NCI-H524 (cell line): ENCODE data around the gene COMMD3.
A peak's percentile ranks its signal among the peaks of the same experiment; 100 is the strongest.
"Not testable (repeated sequence)": the region's sequence is repeated elsewhere in the genome, so short reads cannot be mapped to it uniquely, and the experiment has no call there.

Experiments
- DNase-seq, 2 experiments: peaks; one replicate each; lab custom pipeline; 2025; lab: John Stamatoyannopoulos, UW

The COMMD3 gene

DNA sequence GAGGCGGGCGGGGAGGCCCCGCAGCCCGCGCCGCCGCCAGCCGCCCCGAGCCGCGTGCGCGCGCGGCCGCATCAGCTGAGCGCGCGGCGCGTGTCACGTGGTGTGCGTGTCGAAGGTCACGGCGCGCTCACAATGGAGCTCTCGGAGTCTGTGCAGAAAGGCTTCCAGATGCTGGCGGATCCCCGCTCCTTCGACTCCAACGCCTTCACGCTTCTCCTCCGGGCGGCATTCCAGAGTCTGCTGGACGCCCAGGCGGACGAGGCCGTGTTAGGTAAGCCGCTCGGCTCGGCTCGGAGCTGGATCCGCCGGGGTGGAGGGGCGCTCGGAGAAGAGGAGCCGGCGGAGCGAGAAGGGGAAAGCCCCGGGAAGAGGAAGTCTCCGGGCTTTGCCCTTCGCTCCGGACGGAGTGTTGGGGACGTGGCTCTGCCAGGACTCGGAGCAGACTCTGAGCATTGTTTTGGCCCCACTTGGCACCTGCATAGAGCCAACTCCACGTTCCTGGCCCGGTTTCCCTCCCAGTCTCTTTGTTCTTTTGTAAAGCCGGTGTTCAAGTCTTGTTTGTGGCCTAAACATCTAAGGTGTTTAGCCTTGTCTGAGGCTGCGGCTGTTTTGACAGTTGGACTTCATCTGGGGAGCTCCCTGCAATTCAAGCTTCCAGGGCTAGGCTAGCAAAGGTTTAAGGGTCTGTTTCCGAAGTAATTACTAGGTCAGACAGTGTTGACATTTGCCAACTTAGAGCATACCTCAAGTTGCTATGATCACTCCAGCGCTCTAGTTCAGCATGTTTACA lies at the start of gene COMMD3:
Gene COMMD3 (plus strand): TSS at position 103 of the 790 bp plus-strand sequence. CDS start 30 bp downstream, at position 133.
- peak; percentile 44 to 60 for DNase-seq

DNA sequence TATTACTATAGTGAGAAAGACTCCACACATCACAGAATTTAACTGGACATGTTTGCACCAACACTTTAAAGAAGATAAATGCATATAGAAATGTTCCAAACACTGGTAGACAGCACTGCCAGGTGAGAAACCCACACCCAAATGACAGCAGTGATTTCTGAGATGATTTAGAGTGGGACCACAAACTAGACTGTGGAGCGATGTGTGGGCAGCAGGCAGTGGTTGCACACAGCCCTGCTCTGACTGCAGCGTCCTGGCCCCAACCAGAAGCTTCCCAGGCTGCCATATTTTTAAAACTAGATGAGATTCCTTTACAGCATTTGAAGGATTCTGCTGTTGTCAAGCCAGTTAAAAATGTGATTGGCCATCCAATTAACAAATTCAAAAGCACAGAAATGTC lies 47.7 kb upstream of the COMMD3 start:
- no peak for DNase-seq

DNA sequence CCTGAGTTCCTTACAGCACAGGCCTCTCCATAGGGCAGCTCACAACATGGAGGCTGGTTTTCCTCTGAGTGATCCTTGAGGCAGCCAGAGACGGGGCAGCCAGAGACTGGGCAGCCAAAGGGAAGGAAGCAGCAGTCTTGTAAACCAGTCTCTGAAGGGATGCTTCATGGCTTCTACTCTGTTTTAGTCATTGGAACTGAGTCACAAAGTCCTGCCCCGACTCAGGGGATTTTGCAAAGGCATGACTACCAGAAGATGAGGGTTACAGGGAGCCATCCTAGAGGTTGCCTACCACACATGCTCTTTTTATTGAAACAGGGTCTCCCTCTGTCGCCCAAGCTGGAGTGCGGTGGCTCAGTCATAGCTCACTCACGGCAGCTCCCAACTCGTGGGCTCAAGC lies 44.4 kb upstream of the COMMD3 start:
- no peak for DNase-seq

DNA sequence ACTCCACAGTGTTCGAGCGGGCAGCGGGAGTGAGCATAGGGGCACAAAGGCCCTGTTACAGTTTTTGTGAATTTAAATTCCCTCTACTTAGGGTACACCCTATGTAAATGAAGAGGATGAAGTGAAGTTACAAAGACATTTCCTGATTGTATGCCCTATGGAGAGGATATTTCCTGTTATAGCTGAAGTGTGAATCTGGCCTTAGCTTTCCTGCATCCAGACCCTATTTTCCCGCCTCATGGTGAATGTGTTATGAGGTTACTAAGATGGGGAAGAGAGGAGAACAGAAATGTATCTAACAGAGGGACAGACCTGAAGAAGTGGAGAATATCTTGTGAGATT lies 37.8 kb upstream of the COMMD3 start:
- DNase-seq: no peak

GRCh38 chr10:22280078-22280477 lies 36.1 kb upstream of the COMMD3 start:
- DNase-seq: no peak

DNA sequence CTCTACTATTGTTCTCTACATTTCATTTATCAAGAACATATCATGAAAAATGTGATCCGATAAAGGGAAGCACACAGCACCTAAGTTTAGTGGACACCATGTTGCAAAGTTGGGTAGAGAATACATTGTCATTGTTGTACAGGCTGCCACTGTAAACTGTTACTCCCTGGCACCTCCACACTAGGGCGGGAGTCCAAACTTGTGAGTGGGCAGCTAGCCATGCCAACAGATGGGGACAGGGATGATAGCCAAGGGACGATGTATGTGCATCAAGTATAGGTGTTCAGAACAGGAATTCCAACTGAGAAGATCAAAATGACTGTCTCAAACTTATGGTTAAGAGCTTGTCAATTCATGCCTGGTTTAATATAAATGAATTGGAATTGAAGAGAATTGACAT lies 31.1 kb upstream of the COMMD3 start:
- no peak for DNase-seq

- no peak for DNase-seq
Measured at GRCh38 chr10:22293747-22294404, 22.3 kb upstream of the COMMD3 start.

DNA sequence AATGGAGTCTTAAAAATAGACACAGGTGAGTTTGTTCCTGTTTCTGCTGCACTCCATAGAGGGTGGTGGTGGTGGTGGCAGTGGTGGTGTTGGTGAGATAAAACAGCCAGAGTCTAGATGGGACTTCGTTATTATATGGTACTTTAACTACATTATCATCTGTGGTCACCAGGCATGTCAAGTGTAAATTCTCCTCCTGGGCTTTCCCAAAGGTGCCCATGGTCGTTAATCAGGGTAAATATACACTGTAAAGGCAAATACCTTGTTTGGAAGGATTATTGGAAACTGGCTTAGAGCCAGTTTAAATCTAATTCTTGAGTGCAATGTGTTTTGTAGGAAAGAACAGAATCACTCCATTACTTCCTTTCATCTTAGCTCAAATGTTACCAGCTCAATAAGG lies 21.5 kb upstream of the COMMD3 start:
- no peak for DNase-seq

DNA sequence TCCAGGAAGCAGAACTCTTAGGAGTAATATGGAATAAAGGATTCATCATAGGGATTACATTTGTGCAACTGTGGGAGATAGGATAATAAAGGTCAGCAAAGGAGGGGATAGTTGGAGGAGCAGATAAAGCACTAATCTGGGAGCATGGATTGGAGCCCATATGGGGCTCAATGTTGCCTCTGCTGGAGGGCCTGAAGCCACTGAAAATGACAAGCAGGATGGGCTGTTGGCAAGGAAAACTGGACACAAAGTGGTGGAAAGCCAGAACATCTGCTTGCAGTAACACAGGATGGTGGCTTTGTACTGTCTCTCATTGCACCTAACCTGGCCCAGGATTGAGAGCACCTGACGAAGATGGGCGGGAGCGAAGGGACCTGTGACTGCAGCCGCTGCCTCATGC lies 15.0 kb upstream of the COMMD3 start:
- peak in 1 of 2 experiments; percentile 14 for DNase-seq

DNA sequence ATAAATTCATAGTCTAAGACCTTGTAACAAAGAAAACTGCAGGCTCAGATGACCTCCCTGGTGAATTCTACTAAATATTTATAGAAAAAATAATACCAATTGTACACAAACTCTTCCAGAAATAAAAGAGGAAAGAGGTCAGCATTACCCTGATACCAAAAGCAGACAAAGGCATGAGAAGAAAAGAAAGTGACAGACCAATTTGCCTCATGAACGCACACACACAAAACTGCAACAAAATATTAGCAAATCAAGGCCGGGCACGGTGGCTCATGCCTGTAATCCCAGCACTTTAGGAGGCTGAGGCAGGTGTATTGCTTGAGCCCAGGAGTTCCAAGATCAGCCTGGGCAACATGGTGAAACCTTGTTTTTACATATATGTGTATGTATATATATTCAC lies 12.7 kb upstream of the COMMD3 start:
- no peak for DNase-seq

- DNase-seq: no peak
Measured at GRCh38 chr10:22305721-22306120, 10.5 kb upstream of the COMMD3 start.

DNA sequence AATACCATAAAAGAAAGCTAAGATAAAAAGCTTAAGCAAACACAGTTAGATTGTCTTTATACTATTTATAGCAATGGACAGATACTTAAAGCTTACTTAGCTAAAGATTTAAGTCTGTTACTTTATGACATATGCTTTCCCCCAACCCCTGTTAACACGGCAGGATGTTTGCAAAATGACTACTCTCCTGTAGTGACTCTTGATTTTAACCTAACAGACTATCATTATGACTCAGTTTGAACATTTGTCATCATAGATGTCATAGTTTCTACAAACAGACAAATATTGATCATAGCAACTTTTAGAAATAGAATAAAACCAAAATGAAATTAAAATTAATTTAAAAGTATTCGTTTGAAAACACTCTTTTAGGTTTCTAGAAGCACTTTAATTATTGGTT lies 7.8 kb upstream of the COMMD3 start:
- DNase-seq: peak in 1 of 2 experiments; percentile 4

DNA sequence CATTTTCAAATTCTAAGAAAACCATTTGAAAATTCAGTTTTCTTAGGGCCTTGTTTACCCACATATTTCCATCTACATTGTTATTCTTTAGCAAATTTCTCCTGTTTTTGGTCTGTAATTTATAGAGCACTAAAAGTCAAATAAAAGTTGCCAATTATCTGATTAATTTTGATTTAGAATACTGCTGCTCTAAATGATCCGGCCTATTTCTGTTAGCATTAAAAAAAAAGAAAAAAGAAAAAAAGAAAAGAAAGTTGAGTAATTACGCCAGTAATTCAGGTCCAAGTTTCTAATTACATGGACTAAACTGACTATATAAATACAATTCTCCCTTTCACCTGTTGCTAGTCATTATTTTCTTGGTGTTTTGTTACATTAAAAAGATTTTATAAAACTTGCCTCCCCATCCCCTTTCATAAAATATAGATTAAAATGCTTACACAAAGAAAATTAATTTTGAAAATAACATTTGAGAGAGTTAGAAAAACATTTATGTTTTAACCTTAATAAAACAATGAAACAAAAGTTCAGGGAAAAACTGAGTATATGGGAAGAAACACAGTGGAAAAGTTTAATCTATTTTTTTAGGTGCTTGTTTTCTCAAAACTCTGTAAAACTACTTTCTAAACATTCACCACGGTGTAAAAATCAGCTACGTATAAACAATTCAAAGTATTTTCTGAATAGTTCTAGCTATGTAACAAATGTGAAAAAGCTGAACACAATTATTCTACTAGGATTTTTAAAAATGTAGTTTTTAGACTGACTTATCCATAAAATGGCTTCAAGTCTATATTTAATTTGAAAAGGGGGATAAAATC lies 6.8 kb upstream of the COMMD3 start:
- DNase-seq: no peak

GRCh38 chr10:22310012-22310411 lies 6.2 kb upstream of the COMMD3 start:
- DNase-seq: not testable (repeated sequence)

- no peak for DNase-seq
Measured at GRCh38 chr10:22310928-22311327, 5.3 kb upstream of the COMMD3 start.

- DNase-seq: peak in 1 of 2 experiments; percentile 26
Measured at GRCh38 chr10:22314852-22315251, 1.3 kb upstream of the COMMD3 start.

DNA sequence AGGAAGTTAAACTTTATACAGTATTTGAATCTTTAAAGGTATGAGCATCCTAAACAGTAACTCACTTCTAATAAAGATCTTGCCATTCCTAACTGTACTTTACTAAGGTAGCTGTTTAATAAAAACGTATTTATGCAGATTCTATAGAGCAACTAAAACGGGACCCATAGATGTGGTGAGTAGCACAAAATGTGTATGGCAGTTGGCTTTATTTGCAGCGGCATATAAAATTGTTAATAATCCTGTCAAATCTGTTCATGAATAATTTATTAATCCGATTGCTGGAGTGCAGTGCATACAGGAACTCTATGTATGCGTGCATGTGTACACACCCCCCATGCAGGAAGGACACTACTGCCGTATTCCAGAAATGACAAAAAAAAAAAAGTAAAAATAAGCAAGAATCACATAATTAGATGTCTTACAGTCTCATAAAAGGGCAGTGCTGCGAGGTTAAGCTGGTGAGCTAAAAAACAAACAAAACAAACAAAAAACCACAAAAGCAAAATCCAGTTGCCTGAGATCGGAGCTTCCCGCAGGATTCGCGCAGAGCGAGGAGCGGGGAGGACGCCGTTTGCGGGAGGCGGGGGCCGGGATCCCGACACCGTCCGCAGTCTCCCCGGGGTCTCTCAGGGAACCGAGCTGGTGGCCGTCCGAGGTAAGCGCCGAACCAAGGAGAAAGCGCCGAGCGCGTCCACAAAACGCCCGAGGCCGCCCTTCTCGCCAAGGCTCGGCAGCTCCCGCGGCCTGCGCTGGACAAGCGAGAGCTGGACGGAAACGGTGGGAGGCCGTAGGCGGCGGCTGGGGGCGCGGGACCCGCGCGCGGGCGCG lies 518 bp upstream of the COMMD3 start:
- DNase-seq: peak in 1 of 2 experiments; percentile 60

- peak in 1 of 2 experiments; percentile 29 for DNase-seq
Measured at GRCh38 chr10:22317076-22317370, 835 bp downstream of the COMMD3 start.

GRCh38 chr10:22317771-22318565 lies 1.8 kb downstream of the COMMD3 start:
- no peak for DNase-seq

DNA sequence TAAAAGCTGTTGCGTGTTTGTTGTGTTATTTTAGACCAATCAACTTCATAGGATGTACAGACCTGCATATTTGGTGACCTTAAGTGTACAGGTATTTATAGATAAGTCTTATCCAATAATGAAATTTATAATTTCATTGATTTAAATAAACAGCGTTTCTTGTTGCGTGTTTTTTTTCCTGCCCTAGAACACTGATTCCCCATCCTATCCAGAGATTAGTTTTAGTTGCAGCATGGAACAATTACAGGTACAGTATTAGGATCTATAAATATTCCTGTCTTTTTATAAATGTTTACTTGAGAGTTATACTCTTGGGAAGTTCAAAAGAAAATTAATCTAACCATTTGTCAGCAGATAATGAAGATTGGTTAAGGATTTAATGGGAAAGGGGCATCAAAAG lies 2.6 kb downstream of the COMMD3 start:
- DNase-seq: no peak

GRCh38 chr10:22319547-22319979 lies 3.4 kb downstream of the COMMD3 start:
- no peak for DNase-seq
